ENCODE results near the gene AP5Z1. TPM values are rescaled to one million over a fixed set of nuclear protein-coding genes. Genes with fewer than 3 reads are reported as not detected.

The AP5Z1 gene
- total and polyA plus RNA-seq, 2 of the 4 experiments (the other 2 are of a cell fraction), result 9.7 to 38.7 TPM

DNA sequence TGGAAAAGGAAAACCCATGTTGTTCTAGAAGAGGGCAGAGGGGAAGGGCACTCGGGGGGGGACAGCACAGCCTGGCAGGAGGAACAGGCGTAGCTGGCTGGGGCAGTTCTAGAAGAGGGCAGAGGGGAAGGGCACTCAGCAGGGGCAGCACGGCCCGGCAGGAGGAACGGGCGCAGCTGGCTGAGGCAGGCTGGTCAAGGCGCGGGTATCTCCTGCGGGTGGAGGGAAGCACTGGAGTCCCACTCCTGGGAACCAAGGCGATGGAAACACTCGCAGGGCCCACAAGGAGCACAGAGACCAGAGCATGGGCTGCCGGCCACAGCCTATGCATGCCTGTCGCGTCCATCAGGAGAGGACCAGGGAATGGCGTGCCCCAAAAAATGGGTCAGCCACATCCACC, 49.7 kb downstream of the AP5Z1 start:
- Histone ChIP-seq H2AK5ac (ENCODE audit: low read depth, low read length) (no peak overlapping the region), H2BK15ac (ENCODE audit: low read depth, low read length) (no peak overlapping the region), H3K23ac (ENCODE audit: low read depth, low read length) (no peak overlapping the region), H2AFZ (replicated peaks; ENCODE audit: low read length, poor library complexity) (no peak overlapping the region), H2BK5ac (ENCODE audit: low read depth, low read length, poor library complexity, severe bottlenecking) (no peak overlapping the region), H3K4ac (ENCODE audit: low read depth, low read length) (no peak overlapping the region), H3K18ac (ENCODE audit: low read depth, low read length) (no peak overlapping the region), H3K14ac (replicated peaks; ENCODE audit: low read depth, low read length) (no peak overlapping the region), H4K91ac (ENCODE audit: insufficient read depth, low read depth, low read length) (no peak overlapping the region), H4K8ac (ENCODE audit: low read depth in 2 of 2, low read length in 2 of 2) (no peak overlapping the region), H3K79me1 (ENCODE audit: low read depth in 1 of 2, low read length in 2 of 2) (no peaks in the 10 kb centered on the region), H3K4me1 (ENCODE audit: control insufficient read depth, insufficient read depth, low read length) (no peaks in the 10 kb centered on the region; the same call in 1 of the 2 replicates), H3K27me3 (ENCODE audit: control insufficient read depth, insufficient read depth, low read length) (peaks cover 2% of the 10 kb centered on the region; the same call in 1 of the 2 replicates), H3K9me1 (ENCODE audit: insufficient read depth, low read length) (no peaks in the 10 kb centered on the region), H3K9ac (ENCODE audit: low read depth, low read length) (no peak overlapping the region), H3K36me3 (ENCODE audit: control insufficient read depth, insufficient read depth, low read length) (no peaks in the 10 kb centered on the region), H3K9me3 (ENCODE audit: control insufficient read depth, insufficient read depth, low read length) (no peaks in the 10 kb centered on the region), H4K5ac (ENCODE audit: low read depth, low read length) (no peak overlapping the region), H3K4me2 (ENCODE audit: low read depth, low read length) (no peak overlapping the region), H2BK120ac (ENCODE audit: low read depth, low read length) (no peak overlapping the region), H3K4me3 (ENCODE audit: insufficient read depth, low read depth, low read length) (no peak overlapping the region), H3K27ac (ENCODE audit: insufficient read depth, low read length) (no peak overlapping the region), H2AK9ac (replicated peaks; ENCODE audit: low read depth, low read length, poor library complexity) (no peak overlapping the region), H3K56ac (ENCODE audit: extremely low read depth, insufficient read depth, low read length) (no peak overlapping the region), H2BK20ac (ENCODE audit: low read depth, low read length) (no peak overlapping the region), H4K20me1 (ENCODE audit: insufficient read depth, low read length) (no peaks in the 10 kb centered on the region)
- no peak for TF ChIP-seq MAZ (IDR thresholded peaks at IDR 0.05; ENCODE audit: borderline replicate concordance, low read depth, low read length)
- dilution Hi-C loops (cut with HindIII; ENCODE audit: low sequenced_read_pairs, unreplicated experiment), result no loop called here
- ChIA-PET CTCF (no interaction called here), POLR2A (ENCODE audit: unreplicated experiment) (no interaction called here)
- no TSS peak for BruUV-seq (replicated peaks)
- in situ Hi-C loops (cut with MboI; ENCODE audit: low sequenced_read_pairs), result no loop called here
- ATAC-seq (ENCODE audit: low read depth), result no peak
- no peak for DNase-seq
- 88% methylated on average over 12 of the region's 15 CpGs; no CpG with 5 or more reads in 1 of the 2 experiments for WGBS, 2 experiments (ENCODE audit: extremely low coverage in 2 of 2, insufficient read length in 1 of 2)
- intact Hi-C loops (cut with micrococcal nuclease), result no loop called here
